ENCODE results near the gene RIPOR3. TPM values are rescaled to one million over a fixed set of nuclear protein-coding genes. Genes with fewer than 3 reads are reported as not detected.

Gene RIPOR3
- total RNA-seq, 1 experiment from 2014 or later = 0.46 TPM

GRCh38 chr20:50673146-50673465 lies 18.2 kb downstream of the RIPOR3 start:
- H3K27ac Mint-ChIP-seq = no peak overlapping the region; a peak in 1 of 7 replicates
- no peak overlapping the region for H4K91ac ChIP-seq (ENCODE audit: insufficient read length, low read depth, low read length)
- no peak overlapping the region for H2BK120ac ChIP-seq (ENCODE audit: low read depth, low read length, poor library complexity, severe bottlenecking)
- H3K14ac ChIP-seq (ENCODE audit: insufficient read depth, low read length) = no peak overlapping the region
- no peak overlapping the region for H3T11ph ChIP-seq (ENCODE audit: low read length)
- H4K5ac ChIP-seq (ENCODE audit: insufficient read length, low read depth, low read length) = no peak overlapping the region
- H3K36me3 Mint-ChIP-seq (ENCODE audit: insufficient read depth in 1 of 3, low read depth in 3 of 3) = no peaks in the 10 kb centered on the region
- no peak overlapping the region for H3K4me2 ChIP-seq (ENCODE audit: insufficient read depth, insufficient read length, low read length)
- H3K9me3 Mint-ChIP-seq = no peaks in the 10 kb centered on the region
- no peaks in the 10 kb centered on the region for H3K27me3 Mint-ChIP-seq (ENCODE audit: low read depth)
- no peak overlapping the region for H2AK5ac ChIP-seq (ENCODE audit: insufficient read length, low read length)
- H3K9ac ChIP-seq (ENCODE audit: extremely low read depth, insufficient read length, low read length) = no peak overlapping the region
- H2AFZ ChIP-seq (ENCODE audit: low read length) = no peak overlapping the region
- H3K23ac ChIP-seq (ENCODE audit: insufficient read length, low read depth, low read length) = no peak overlapping the region
- WGBS (ENCODE audit: extremely low coverage, insufficient read length, low lambda C conversion rate) = no CpG with 5 or more reads among the region's 7 CpGs
- no peak overlapping the region for H2BK20ac ChIP-seq (ENCODE audit: low read depth, low read length, poor library complexity, severe bottlenecking)
- H2BK5ac ChIP-seq (ENCODE audit: insufficient read length, low read length) = no peak overlapping the region
- H3K4ac ChIP-seq (ENCODE audit: low read depth, low read length) = no peak overlapping the region
- TF ChIP-seq CTCF (conservative IDR thresholded peaks at IDR 0.05) = no peak
- H3K4me1 Mint-ChIP-seq = peaks cover 9 to 10% of the 10 kb centered on the region in 2 experiments
- no peak overlapping the region for H3K56ac ChIP-seq (ENCODE audit: insufficient read length, low read depth, low read length)
- DNase-seq = no peak
- H4K20me1 ChIP-seq (ENCODE audit: control insufficient read depth, insufficient read depth, insufficient read length) = no peaks in the 10 kb centered on the region
- no peak overlapping the region for H2BK15ac ChIP-seq (ENCODE audit: low read depth, low read length)
- no peak overlapping the region for H4K8ac ChIP-seq (replicated peaks; ENCODE audit: insufficient read length, low read depth, low read length)
- H3K23me2 ChIP-seq (ENCODE audit: insufficient read length, low read depth, low read length, poor library complexity, severe bottlenecking) = no peaks in the 10 kb centered on the region
- H3K18ac ChIP-seq (ENCODE audit: insufficient read length, low read depth, low read length) = no peak overlapping the region
- H3K27me3 ChIP-seq (ENCODE audit: insufficient read depth, low read length) = no peaks in the 10 kb centered on the region
- H3K79me1 ChIP-seq (ENCODE audit: insufficient read depth, low read depth, low read length, poor library complexity, severe bottlenecking) = no peaks in the 10 kb centered on the region
- no peak overlapping the region for H2BK12ac ChIP-seq (ENCODE audit: insufficient read length, low read depth, low read length)
- H3K79me2 ChIP-seq (ENCODE audit: insufficient read depth, low read length) = no peaks in the 10 kb centered on the region
- no peak overlapping the region for H3K4me3 Mint-ChIP-seq
- no peak overlapping the region for H3K27ac ChIP-seq (ENCODE audit: insufficient read length, low read depth, low read length)
- H3K4me1 ChIP-seq (ENCODE audit: insufficient read depth, low read length) = peaks cover 2% of the 10 kb centered on the region; the same call in 1 of the 2 replicates
- no peaks in the 10 kb centered on the region for H3K9me3 ChIP-seq (ENCODE audit: control insufficient read depth, low read depth, low read length)
